HG03442 (cell line): ENCODE measurements around the gene SECTM1.

Source experiments
- ATAC-seq: cut with Tn5 transposase; IDR thresholded peaks from one replicate; pipeline ENCODE4 v1.9.1; 2021; ENCODE audit warnings: mild to moderate bottlenecking, moderate library complexity; ENCODE audit not compliant: unreplicated experiment

SECTM1 gene

DNA sequence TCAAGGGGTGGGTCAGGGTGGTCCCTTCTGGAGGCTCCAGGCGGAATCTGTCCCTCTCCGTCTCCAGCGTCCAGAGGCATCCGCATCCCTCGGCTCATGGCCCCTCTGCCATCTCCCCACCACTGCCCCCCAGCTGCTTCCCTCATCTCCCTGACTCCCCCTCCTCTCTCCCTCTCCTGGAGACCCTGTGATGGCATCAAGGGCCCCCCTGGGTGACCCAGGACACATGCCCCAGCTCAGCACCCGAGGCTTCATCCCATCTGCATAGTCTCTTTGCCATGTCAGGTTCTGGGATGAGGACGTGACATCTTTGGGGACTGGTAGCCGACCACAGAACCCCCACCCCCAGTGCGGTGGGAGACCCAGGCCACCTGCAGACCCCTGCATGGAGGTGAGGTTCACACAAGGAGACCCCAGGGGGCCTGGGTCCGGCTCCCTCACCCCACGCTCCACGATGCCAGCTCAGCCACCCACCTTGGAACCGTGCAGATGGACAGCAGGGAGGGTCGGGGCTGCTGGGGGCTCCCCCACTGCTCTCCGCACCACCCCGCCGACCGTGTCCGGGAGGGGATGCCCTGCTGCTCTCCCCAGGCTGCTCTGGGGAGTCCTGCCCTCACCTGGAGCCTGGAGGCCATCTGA is 3.8 kb downstream of the SECTM1 start:
- ATAC-seq, result no peak

DNA sequence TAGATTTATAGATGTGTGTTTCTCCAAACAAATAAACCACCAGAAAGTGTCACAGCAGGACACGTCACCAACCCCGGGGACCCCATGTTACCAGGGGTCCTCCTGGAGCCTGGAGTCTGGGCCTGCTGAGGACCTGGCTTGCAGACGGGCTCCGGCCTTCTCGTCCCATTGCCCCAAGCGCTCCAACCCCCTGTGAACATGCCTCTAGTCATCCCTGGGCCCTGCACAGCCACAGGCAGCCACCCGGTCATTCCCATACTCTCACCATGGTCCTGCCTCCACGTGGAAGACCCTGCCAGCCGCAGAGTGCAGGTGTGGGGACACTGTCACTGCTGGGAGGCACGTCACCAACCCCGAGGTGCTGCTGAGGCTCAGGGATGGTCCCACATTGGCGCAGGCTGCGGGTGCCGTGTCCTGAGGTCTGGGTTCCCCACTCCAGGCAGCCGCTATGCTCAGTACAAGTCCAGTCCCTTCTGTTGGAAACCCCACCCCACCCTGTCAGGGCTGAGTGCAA is 4.5 kb downstream of the SECTM1 start:
- ATAC-seq, result no peak

- no peak for ATAC-seq
Measured at GRCh38 chr17:82328141-82328993, 5.2 kb downstream of the SECTM1 start.

- ATAC-seq, result no peak
Measured at GRCh38 chr17:82327757-82328140, 5.8 kb downstream of the SECTM1 start.

DNA sequence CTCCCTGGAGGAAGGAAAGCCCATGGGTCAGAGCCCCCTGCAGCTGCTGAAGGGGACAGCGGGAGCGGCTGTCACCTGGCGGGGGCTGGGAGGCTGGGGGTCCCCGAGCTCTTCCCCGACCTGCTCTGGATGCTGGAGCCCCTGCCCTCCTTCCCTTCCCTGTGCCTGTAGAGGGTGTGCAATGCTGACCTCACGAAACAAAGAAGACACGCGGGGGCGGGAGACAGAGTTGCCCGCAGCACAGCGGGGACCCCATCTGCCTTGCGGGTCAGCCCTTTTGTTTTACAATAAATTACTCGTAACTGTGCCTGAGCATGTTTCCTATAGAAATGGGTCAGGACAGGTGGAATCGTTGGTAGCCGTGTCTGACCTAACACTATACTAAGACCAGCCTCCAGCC is 6.3 kb downstream of the SECTM1 start:
- ATAC-seq, result no peak

DNA sequence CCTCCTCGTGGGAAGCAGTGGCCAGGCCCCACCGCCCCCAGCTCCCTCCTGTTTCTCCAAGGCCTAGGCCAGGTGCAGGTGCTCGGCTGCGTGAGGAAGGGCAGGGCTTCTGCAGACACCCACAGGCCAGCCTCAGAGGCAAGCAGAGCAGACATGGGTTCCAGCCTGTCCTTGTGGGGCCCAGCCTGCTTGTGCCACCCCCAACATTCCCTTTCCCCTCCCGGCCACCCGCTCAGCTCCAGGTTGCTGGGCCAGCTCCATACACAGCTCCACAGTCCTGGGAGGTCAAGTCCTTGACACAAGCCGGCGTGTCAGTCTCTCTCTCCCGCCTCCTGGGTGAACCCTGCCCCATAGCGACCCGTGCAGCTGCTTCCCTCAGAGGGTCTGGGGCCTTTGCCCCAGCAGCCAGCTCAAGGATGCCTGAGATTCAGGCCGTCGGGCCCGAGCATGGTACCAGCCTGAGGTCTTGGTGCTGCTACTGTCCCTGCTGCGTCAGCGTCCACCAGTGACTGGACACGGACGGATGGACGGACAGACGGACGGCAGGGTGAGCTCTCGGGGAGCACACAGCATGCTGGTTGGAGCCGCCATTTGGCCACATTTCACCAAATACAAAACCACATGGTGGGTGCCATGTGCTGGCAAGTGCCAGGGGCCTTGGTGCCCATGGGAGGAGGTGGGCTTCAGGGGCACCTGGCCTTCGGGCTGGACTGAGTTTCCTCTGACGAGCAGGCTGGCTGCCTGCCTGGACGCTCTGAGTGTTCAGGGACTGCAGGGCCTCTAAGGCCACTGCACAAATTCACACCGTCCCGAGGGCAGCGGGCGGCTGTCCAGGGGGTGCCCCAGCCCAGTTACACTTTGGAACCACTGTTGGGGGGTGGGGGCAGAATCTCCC is 8.0 kb downstream of the SECTM1 start:
- ATAC-seq, result no peak

- no peak for ATAC-seq
Measured at GRCh38 chr17:82324566-82325285, 8.8 kb downstream of the SECTM1 start.

- no peak for ATAC-seq
Measured at GRCh38 chr17:82323514-82324234, 9.9 kb downstream of the SECTM1 start.

DNA sequence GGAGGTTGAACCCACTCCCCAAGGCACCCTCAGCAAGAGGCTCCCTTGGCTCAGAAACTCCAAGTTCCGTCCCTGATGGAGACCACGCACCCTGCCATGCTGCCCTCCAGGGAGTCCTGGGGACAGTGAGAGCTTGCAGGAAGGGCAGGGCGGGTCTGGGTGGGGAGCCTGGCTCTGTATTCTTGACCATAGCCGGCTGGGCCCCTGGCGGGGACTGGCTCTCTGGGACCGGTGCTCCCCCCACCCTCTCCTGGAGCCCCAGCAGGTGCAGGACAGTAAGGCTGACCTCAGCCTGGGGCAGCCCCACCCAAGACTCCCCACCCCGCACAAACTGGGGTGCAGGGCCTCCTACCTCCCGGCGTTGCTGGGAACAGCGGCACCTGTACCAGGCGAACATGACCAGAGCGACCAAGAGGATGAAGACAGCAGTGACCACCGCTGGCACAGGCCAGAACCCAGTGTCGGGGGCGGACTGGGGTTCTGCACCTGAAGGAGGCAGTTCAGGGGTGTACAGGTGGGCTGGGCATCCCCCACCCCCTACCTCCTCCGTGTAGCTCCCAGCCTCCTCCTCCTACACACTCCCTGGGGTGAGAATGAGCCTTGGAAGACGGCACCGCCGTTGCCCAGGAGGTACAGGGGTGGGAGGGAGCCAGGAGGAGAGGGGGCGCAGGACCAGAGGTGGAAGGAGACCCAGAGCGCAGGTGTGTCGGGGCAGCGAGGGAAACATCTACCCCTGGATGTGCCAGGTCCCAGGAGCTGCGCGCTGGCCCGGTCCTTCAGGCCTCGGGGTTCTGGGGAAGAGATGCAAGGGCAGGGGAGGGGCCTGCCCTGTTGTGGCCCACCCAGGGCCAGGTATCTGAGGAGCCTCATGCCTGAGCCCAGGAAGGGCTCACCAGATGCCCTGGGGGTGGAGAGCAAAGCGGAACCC is 10.8 kb downstream of the SECTM1 start:
- no peak for ATAC-seq

- ATAC-seq, result no peak
Measured at GRCh38 chr17:82321947-82322466, 11.6 kb downstream of the SECTM1 start.

DNA sequence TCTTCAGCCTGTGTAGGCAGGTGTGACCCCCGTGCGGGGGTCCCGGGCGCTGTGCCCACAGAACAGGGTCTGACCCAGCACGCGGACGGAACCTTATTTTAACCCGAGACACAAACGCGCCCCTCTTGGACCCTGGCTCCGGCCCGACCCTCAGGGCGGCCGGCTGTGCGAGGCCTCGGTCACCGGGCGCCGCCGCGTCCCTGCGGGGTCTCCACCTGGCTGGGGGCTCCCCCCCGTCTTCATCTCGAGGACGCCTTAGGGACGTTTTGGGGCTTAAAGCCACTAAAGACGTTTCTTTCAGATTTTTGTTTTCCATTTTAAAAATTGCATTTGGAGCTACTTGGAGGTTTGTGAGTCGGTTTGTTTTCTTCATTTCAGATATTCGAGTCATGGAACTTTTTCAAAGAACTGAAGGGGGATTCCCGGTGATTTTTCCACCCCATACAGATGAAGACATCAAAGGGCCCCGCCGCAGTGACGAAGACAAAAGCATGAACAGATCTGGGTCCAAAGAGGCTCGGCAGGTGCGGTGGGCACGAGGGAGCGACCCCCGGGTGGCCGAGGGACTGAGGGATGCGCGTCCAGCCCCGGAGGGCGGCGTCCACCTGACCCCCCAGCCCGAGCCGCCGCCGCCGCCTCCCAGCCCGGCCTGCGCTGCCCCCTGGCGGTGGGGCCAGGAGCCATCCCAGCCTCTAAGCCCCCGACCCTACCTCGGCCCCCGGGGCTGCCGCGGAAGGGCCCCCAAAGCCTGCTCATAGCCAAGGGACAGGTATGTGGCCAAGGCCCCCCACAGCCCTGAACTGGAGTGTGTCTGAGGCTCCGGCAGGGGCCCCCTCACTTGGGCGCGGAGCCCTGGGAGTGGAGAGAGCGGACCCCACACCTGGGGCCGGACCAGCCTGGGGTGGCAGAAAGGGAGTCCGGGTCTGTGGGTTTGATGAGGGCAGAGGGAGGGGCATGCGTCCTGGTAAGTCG is 12.3 kb downstream of the SECTM1 start:
- ATAC-seq, result no peak

DNA sequence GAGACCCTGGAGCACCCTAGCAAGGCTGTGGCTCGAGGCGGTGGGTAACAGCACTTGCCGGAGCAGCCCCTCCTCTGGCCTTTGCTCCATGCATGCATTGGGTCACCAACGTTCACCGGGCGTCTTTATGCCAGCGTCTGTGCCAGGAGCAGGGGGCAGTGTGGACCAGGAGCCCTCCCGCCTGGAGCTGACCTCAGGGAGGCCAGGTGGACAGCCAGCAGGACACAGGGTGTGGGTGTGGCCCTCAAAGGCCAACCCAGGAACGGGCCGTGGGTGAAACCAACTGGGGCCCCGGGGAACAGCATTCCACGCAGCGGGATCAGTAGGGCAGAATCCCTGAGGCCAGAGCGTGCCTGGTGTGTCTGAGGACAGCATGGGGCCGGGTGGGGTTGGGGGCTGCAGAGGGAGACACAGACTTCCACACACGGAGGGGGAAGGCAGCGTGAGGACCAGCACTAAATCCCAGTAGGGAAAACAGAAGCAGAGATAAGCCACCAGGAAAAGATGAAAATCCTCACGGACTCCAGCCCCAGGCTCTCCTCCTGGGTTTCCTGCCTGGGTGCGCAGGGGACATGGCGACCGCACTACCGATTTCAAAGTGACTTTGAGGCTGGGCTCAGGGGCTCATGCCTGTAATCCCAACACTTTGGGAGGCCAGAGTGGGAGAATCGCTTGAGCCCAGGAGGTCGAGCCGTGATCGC is 13.3 kb downstream of the SECTM1 start:
- no peak for ATAC-seq

DNA sequence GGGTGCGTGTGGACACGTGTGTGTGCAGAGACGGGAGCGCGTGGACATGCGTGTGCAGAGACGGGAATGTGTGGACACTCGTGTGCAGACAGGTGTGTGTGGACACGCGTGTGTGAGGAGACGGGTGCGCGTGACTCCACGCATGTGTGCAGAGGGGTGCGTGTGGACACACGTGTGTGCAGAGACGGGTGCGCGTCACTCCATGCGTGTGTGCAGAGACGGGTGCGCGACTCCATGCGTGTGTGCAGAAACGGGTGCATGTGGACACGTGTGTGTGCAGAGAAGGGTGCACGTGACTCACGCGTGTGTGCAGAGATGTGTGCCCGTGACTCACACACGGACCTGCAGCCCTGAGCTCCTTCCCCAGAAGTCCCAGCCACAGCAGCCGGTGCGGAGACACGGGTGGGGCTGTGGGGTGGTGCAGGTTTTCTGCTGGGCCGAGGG is 13.9 kb downstream of the SECTM1 start:
- ATAC-seq, result no peak

GRCh38 chr17:82318772-82319606 is 14.6 kb downstream of the SECTM1 start:
- ATAC-seq, result no peak

- ATAC-seq, result no peak
Measured at GRCh38 chr17:82318169-82318498, 15.4 kb downstream of the SECTM1 start.
